ENCODE results near the gene LDB1. TPM values are rescaled to one million over a fixed set of nuclear protein-coding genes. Genes with fewer than 3 reads are reported as not detected.

LDB1 gene
- total RNA-seq, 2 donors from 2014 or later = 104 to 112 TPM

Other genes starting within 250 kb of the LDB1 start
- gene ARMH3, start 64.2 kb downstream of the LDB1 start, total RNA-seq = 10 to 100 TPM; 25.6 to 27.2 TPM
- gene HPS6, start 55.0 kb downstream of the LDB1 start, total RNA-seq = 10 to 100 TPM; 12.4 to 15.8 TPM
- 10 to 100 TPM; 38.3 to 41.0 TPM for gene PPRC1, start 12.7 kb upstream of the LDB1 start, total RNA-seq
- 10 to 100 TPM; 46.1 to 48.0 TPM for gene NOLC1, start 32.0 kb upstream of the LDB1 start, total RNA-seq
- gene ELOVL3, start 105.9 kb upstream of the LDB1 start, total RNA-seq = not detected
- gene PITX3, start 121.1 kb upstream of the LDB1 start, total RNA-seq = not detected
- 10 to 100 TPM; 42.8 to 44.6 TPM for gene GBF1, start 125.2 kb upstream of the LDB1 start, total RNA-seq

All from T-helper 17 cell (primary cell).